ENCODE measurements around the gene MLXIP.
"Not testable (repeated sequence)": the region's sequence is repeated elsewhere in the genome, so short reads cannot be mapped to it uniquely, and the experiment has no call there.

The MLXIP gene

GRCh38 chr12:122052285-122052684, 26.3 kb upstream of the MLXIP start:
- no peak overlapping the region for H3K27ac ChIP-seq (ENCODE audit: insufficient read depth, low read depth, low read length, poor library complexity, severe bottlenecking)
- H3K27me3 ChIP-seq (ENCODE audit: control insufficient read depth, insufficient read depth, low read length, poor library complexity, severe bottlenecking), result no peaks in the 10 kb centered on the region
- peaks cover 22% of the 10 kb centered on the region for H3K36me3 ChIP-seq (ENCODE audit: control insufficient read depth, insufficient read depth, low read length)
- 92 to 100% methylated on average over 2 of the region's 2 CpGs for WGBS, 2 experiments
- H3K4me1 ChIP-seq (ENCODE audit: control insufficient read depth, insufficient read depth, low read length), result no peaks in the 10 kb centered on the region
- H3K4me3 ChIP-seq (ENCODE audit: insufficient read depth, low read depth, low read length), result no peak overlapping the region
- no peaks in the 10 kb centered on the region for H3K9me3 ChIP-seq (ENCODE audit: control insufficient read depth, low read length)

- no peak overlapping the region for H3K4me3 ChIP-seq (ENCODE audit: insufficient read depth, low read depth, low read length)
- no peaks in the 10 kb centered on the region for H3K27me3 ChIP-seq (ENCODE audit: control insufficient read depth, insufficient read depth, low read length, poor library complexity, severe bottlenecking)
- no peak overlapping the region for H3K27ac ChIP-seq (ENCODE audit: insufficient read depth, low read depth, low read length, poor library complexity, severe bottlenecking)
- no peaks in the 10 kb centered on the region for H3K9me3 ChIP-seq (ENCODE audit: control insufficient read depth, low read length)
- no peaks in the 10 kb centered on the region for H3K4me1 ChIP-seq (ENCODE audit: control insufficient read depth, insufficient read depth, low read length)
- H3K36me3 ChIP-seq (ENCODE audit: control insufficient read depth, insufficient read depth, low read length), result peaks cover 26% of the 10 kb centered on the region
- WGBS, 2 experiments, result 96% methylated on average over 27 of the region's 27 CpGs
Measured at GRCh38 chr12:122054842-122055520, 23.6 kb upstream of the MLXIP start.

GRCh38 chr12:122056406-122056805, 22.1 kb upstream of the MLXIP start:
- H3K27ac ChIP-seq (ENCODE audit: insufficient read depth, low read depth, low read length, poor library complexity, severe bottlenecking), result not testable (repeated sequence)
- 96% methylated on average over 7 of the region's 7 CpGs for WGBS, 2 experiments

GRCh38 chr12:122057007-122057735, 21.4 kb upstream of the MLXIP start:
- Histone ChIP-seq H3K27ac (ENCODE audit: insufficient read depth, low read depth, low read length, poor library complexity, severe bottlenecking) (no peak overlapping the region), H3K27me3 (ENCODE audit: control insufficient read depth, insufficient read depth, low read length, poor library complexity, severe bottlenecking) (no peaks in the 10 kb centered on the region), H3K4me1 (ENCODE audit: control insufficient read depth, insufficient read depth, low read length) (no peaks in the 10 kb centered on the region), H3K9me3 (ENCODE audit: control insufficient read depth, low read length) (no peaks in the 10 kb centered on the region), H3K4me3 (ENCODE audit: insufficient read depth, low read depth, low read length) (no peak overlapping the region), H3K36me3 (ENCODE audit: control insufficient read depth, insufficient read depth, low read length) (peaks cover 31% of the 10 kb centered on the region)
- WGBS, 2 experiments, result 97% methylated on average over 11 of the region's 11 CpGs

More at GRCh38 chr12:122056406-122056805, 22.1 kb upstream of the MLXIP start:
- H3K4me3 ChIP-seq (ENCODE audit: insufficient read depth, low read depth, low read length); H3K9me3 ChIP-seq (ENCODE audit: control insufficient read depth, low read length); H3K4me1 ChIP-seq (ENCODE audit: control insufficient read depth, insufficient read depth, low read length); H3K27me3 ChIP-seq (ENCODE audit: control insufficient read depth, insufficient read depth, low read length, poor library complexity, severe bottlenecking): not testable (repeated sequence)
- H3K36me3 ChIP-seq (ENCODE audit: control insufficient read depth, insufficient read depth, low read length), result peaks cover 26% of the 10 kb centered on the region

- H3K9me3 ChIP-seq (ENCODE audit: control insufficient read depth, low read length), result no peaks in the 10 kb centered on the region
- WGBS, 2 experiments, result 85 to 96% methylated on average over 3 of the region's 3 CpGs
- H3K4me3 ChIP-seq (ENCODE audit: insufficient read depth, low read depth, low read length), result no peak overlapping the region
- H3K27me3 ChIP-seq (ENCODE audit: control insufficient read depth, insufficient read depth, low read length, poor library complexity, severe bottlenecking), result no peaks in the 10 kb centered on the region
- H3K27ac ChIP-seq (ENCODE audit: insufficient read depth, low read depth, low read length, poor library complexity, severe bottlenecking), result no peak overlapping the region
- H3K36me3 ChIP-seq (ENCODE audit: control insufficient read depth, insufficient read depth, low read length), result peaks cover 33% of the 10 kb centered on the region
- H3K4me1 ChIP-seq (ENCODE audit: control insufficient read depth, insufficient read depth, low read length), result no peaks in the 10 kb centered on the region
Measured at GRCh38 chr12:122057769-122058168, 20.8 kb upstream of the MLXIP start.

- Histone ChIP-seq H3K4me1 (ENCODE audit: control insufficient read depth, insufficient read depth, low read length) (peaks cover 9% of the 10 kb centered on the region), H3K4me3 (ENCODE audit: insufficient read depth, low read depth, low read length) (no peak overlapping the region), H3K36me3 (ENCODE audit: control insufficient read depth, insufficient read depth, low read length) (peaks cover 33% of the 10 kb centered on the region), H3K27ac (ENCODE audit: insufficient read depth, low read depth, low read length, poor library complexity, severe bottlenecking) (no peak overlapping the region), H3K9me3 (ENCODE audit: control insufficient read depth, low read length) (no peaks in the 10 kb centered on the region), H3K27me3 (ENCODE audit: control insufficient read depth, insufficient read depth, low read length, poor library complexity, severe bottlenecking) (no peaks in the 10 kb centered on the region)
- WGBS, 2 experiments, result 95% methylated on average over 11 of the region's 11 CpGs
Measured at GRCh38 chr12:122058549-122059149, 19.9 kb upstream of the MLXIP start.

GRCh38 chr12:122059203-122059960, 19.2 kb upstream of the MLXIP start:
- Histone ChIP-seq H3K27me3 (ENCODE audit: control insufficient read depth, insufficient read depth, low read length, poor library complexity, severe bottlenecking) (no peaks in the 10 kb centered on the region), H3K36me3 (ENCODE audit: control insufficient read depth, insufficient read depth, low read length) (peaks cover 33% of the 10 kb centered on the region), H3K4me3 (ENCODE audit: insufficient read depth, low read depth, low read length) (no peak overlapping the region), H3K27ac (ENCODE audit: insufficient read depth, low read depth, low read length, poor library complexity, severe bottlenecking) (no peak overlapping the region), H3K4me1 (ENCODE audit: control insufficient read depth, insufficient read depth, low read length) (peaks cover 10% of the 10 kb centered on the region), H3K9me3 (ENCODE audit: control insufficient read depth, low read length) (no peaks in the 10 kb centered on the region)
- WGBS, 2 experiments, result 94 to 95% methylated on average over 28 of the region's 28 CpGs

GRCh38 chr12:122060081-122060501, 18.5 kb upstream of the MLXIP start:
- no peak overlapping the region for H3K4me3 ChIP-seq (ENCODE audit: insufficient read depth, low read depth, low read length)
- WGBS, 2 experiments, result 88 to 90% methylated on average over 22 of the region's 22 CpGs
- peaks cover 17% of the 10 kb centered on the region for H3K4me1 ChIP-seq (ENCODE audit: control insufficient read depth, insufficient read depth, low read length)
- no peak overlapping the region for H3K27ac ChIP-seq (ENCODE audit: insufficient read depth, low read depth, low read length, poor library complexity, severe bottlenecking)
- H3K9me3 ChIP-seq (ENCODE audit: control insufficient read depth, low read length), result no peaks in the 10 kb centered on the region
- peaks cover 31% of the 10 kb centered on the region for H3K36me3 ChIP-seq (ENCODE audit: control insufficient read depth, insufficient read depth, low read length)
- H3K27me3 ChIP-seq (ENCODE audit: control insufficient read depth, insufficient read depth, low read length, poor library complexity, severe bottlenecking), result no peaks in the 10 kb centered on the region

GRCh38 chr12:122061253-122061652, 17.3 kb upstream of the MLXIP start:
- peaks cover 19% of the 10 kb centered on the region for H3K36me3 ChIP-seq (ENCODE audit: control insufficient read depth, insufficient read depth, low read length)
- 92 to 95% methylated on average over 22 to 23 of the region's 23 CpGs for WGBS, 2 experiments

More at GRCh38 chr12:122061253-122061652, 17.3 kb upstream of the MLXIP start:
- H3K27ac ChIP-seq (ENCODE audit: insufficient read depth, low read depth, low read length, poor library complexity, severe bottlenecking), result no peak overlapping the region
- H3K27me3 ChIP-seq (ENCODE audit: control insufficient read depth, insufficient read depth, low read length, poor library complexity, severe bottlenecking), result no peaks in the 10 kb centered on the region
- H3K9me3 ChIP-seq (ENCODE audit: control insufficient read depth, low read length), result no peaks in the 10 kb centered on the region
- no peak overlapping the region for H3K4me3 ChIP-seq (ENCODE audit: insufficient read depth, low read depth, low read length)
- peaks cover 19% of the 10 kb centered on the region for H3K4me1 ChIP-seq (ENCODE audit: control insufficient read depth, insufficient read depth, low read length)
